ENCODE measurements around the gene STRBP. TPM values are rescaled to one million over a fixed set of nuclear protein-coding genes. Genes with fewer than 3 reads are reported as not detected.
A peak's percentile ranks its signal among the peaks of the same experiment; 100 is the strongest.

Gene STRBP
- total and polyA plus RNA-seq, 9 of the 15 experiments (the other 6 are each of a cell fraction or from before 2014, with no cell fraction given) = 27.7 to 84.0 (median 70.2) TPM

- TF ChIP-seq, protein P1, sequence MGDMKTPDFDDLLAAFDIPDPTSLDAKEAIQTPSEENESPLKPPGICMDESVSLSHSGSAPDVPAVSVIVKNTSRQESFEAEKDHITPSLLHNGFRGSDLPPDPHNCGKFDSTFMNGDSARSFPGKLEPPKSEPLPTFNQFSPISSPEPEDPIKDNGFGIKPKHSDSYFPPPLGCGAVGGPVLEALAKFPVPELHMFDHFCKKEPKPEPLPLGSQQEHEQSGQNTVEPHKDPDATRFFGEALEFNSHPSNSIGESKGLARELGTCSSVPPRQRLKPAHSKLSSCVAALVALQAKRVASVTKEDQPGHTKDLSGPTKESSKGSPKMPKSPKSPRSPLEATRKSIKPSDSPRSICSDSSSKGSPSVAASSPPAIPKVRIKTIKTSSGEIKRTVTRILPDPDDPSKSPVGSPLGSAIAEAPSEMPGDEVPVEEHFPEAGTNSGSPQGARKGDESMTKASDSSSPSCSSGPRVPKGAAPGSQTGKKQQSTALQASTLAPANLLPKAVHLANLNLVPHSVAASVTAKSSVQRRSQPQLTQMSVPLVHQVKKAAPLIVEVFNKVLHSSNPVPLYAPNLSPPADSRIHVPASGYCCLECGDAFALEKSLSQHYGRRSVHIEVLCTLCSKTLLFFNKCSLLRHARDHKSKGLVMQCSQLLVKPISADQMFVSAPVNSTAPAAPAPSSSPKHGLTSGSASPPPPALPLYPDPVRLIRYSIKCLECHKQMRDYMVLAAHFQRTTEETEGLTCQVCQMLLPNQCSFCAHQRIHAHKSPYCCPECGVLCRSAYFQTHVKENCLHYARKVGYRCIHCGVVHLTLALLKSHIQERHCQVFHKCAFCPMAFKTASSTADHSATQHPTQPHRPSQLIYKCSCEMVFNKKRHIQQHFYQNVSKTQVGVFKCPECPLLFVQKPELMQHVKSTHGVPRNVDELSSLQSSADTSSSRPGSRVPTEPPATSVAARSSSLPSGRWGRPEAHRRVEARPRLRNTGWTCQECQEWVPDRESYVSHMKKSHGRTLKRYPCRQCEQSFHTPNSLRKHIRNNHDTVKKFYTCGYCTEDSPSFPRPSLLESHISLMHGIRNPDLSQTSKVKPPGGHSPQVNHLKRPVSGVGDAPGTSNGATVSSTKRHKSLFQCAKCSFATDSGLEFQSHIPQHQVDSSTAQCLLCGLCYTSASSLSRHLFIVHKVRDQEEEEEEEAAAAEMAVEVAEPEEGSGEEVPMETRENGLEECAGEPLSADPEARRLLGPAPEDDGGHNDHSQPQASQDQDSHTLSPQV (IDR thresholded peaks at IDR 0.05) = no peak
- TF ChIP-seq HNRNPUL1 (IDR thresholded peaks at IDR 0.05; ENCODE audit: low read length) (no peak), CBX3 (IDR thresholded peaks at IDR 0.05; ENCODE audit: borderline replicate concordance in 1 of 2, low read length in 2 of 2) (0 out of 3 replicates have a peak, but pooled peaks of 1 of the 2 experiments have one; percentile 27), HSF4 (CRISPR knock-in tag; IDR thresholded peaks at IDR 0.05; ENCODE audit: borderline replicate concordance) (no peak), ZKSCAN3 (CRISPR knock-in tag; IDR thresholded peaks at IDR 0.05) (no peak)
- TF ChIP-seq, protein P2, sequence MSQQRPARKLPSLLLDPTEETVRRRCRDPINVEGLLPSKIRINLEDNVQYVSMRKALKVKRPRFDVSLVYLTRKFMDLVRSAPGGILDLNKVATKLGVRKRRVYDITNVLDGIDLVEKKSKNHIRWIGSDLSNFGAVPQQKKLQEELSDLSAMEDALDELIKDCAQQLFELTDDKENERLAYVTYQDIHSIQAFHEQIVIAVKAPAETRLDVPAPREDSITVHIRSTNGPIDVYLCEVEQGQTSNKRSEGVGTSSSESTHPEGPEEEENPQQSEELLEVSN (IDR thresholded peaks at IDR 0.05; ENCODE audit: borderline replicate concordance in 1 of 2, extremely low read depth in 1 of 2, insufficient read depth in 1 of 2, insufficient read length in 1 of 2, low read depth in 1 of 2, low read length in 1 of 2, poor library complexity in 1 of 2, severe bottlenecking in 1 of 2) = no peak
Measured at GRCh38 chr9:123296174-123296573, 27.8 kb upstream of the STRBP start (continued).

All from K562 (cell line).